GM18867 (cell line): ENCODE results near the gene CDK6.
"Not testable (repeated sequence)": the region's sequence is repeated elsewhere in the genome, so short reads cannot be mapped to it uniquely, and the experiment has no call there.

Source experiments
- ATAC-seq: cut with Tn5 transposase; IDR thresholded peaks from one replicate; pipeline ENCODE4 v1.9.1; 2021; ENCODE audit warnings: mild to moderate bottlenecking, moderate library complexity; ENCODE audit not compliant: unreplicated experiment

CDK6 gene

DNA sequence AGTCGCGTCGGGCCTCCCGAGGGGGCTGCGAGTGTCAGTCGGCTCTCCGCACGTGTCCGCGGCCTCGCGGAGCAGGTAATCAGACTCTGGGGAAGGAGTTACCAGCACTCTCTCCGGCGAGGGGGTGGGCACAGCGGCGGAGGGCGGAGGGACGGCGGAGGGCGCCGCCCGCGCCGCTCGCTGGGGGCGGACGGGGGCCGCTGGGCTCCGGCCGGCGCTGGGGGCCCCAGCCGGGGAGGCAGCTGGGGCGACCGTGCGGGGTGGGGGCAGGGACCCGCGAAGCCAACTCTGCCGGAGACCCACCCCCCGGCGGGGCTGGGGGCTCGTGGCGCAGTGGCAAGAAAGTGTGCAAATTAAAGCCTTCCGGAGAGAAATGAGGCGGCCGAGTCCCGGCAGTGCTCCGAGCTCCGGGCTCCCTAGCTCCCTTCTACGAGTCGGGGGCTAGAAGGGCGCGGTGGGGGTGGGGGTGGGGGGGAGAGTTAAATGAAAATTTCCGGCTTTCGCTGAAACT, at the start of gene CDK6:
CDK6 (minus strand) TSS at position 85 of the 511 bp plus-strand sequence. CDS start 3,250 bp downstream, outside the sequence.
- peak; percentile 47 for ATAC-seq

DNA sequence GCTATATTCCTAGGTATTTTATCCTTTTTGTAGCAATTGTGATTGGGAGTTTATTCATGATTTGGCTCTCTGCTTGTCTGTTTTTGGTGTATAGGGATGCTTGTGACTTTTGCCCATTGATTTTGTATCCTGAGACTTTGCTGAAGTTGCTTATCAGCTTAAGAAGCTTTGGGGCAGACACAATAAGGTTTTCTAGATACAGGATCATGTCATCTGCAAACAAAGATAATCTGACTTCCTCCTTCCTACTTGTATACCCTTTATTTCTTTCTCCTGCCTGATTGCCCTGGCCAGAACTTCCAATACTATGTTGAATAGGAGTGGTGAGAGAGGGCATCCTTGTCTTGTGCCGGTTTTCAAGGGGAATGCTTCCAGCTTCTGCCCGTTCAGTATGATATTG, 49.7 kb upstream of the CDK6 start:
- not testable (repeated sequence) for ATAC-seq

DNA sequence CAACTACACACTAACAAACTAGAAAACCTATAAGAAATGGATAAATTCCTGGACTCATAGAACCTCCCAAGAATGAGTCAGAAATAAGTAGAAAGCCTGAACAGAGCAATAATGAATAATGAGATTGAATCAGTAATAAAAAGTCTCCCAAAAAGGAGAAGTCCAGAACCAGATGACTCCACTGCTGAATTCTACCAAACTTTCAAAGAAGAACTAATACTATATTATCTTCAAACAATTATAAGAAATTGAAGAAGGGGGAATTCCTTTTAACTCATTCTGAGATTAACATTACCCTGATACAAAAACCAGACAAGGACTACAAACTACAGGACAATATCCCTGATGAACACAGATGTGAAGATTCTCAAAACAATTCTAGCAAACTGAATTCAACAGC, 47.8 kb upstream of the CDK6 start:
- ATAC-seq = no peak

DNA sequence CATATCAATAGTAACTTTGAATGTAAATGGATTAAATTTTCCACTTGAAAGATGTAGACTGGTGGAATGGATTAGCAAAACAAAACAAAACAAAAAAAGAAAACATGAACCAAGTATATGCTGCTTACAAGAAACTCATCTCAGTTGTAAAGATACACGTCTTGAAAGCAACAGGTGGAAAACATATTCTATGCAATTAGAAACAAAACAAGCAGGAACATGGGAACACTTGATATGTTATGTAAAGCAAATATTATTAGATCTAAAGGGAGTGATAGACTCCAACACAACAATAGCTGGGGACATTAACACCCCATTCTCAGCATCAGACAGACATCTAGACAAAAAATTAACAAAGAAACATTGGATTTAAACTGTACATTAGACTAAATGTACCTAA, 46.4 kb upstream of the CDK6 start:
- no peak for ATAC-seq

DNA sequence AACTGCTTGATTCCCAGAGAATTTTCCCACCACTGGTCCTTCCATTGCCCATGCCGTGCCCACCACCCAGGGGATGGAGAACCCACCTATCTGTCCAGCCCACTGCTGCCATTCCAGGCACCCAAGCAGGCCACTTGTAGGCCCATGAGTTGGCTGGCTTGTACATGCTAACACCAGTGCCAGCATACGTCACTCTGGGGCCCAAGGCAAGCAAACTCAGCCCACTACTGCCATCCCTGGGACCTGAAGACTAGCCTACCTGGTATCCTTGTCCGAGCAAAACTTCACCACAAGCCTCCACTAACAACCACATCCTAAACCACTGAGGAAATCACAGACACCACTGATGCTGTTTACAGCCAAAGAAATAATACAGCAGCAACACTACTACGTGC, 44.7 kb upstream of the CDK6 start:
- no peak for ATAC-seq

DNA sequence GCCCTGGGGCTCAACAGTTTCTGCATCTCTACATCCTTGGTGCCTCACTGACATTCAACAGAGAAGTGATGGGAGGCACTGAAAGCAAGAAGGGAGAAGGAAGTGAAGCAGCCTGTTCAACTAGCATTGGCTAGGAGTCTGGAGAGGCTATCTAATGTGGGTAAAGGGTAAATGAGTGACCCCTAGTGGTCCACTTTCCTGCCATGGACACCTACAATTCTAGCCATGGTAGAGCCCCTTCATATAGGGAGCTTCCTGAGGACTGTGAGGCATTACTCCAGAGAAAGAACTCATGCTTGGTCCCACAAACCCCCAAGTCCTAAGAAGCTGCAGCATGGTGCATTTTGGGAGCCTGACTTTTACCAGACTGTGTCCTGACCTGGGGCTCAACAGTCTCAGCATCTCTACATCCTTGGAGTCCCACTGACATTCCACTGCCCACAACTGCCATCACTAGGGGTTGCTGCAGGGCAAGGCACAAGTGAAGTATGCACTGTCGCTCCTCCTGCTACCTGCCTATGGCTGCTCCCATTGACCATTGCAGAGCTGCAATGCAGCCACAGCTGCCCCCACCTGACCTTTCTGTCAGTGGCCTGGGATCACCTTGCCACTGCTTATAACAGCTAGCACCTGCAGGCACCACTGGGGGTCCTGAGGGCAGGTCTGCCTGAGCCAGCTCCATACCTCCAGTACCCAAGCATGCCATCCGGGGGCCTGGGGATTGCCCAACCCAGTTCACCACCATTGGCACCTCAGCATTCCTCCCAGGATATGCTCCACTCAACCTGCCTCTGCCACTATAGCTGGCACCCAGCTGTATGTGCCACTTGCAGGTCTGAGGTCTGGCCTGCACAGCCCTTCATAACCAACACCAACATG, 44.1 kb upstream of the CDK6 start:
- peak; percentile 75 for ATAC-seq

DNA sequence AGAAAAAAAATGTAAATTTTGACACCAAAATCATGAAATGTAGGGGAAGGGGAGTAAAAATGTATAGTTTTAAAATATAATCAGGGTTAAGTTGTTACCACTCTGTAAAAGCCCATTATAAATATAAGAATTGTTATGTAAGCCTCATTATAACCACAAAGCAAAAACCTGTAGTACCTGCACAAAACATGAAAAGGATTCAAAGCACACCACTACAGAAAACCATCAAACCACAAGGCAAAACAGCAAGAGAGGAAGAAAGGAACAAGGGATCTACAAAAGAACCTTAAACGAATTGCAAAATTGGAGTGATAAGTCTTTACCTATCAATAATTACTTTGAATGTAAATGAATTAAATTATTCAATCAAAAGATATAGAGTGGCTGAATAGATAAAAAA, 41.0 kb upstream of the CDK6 start:
- no peak for ATAC-seq

DNA sequence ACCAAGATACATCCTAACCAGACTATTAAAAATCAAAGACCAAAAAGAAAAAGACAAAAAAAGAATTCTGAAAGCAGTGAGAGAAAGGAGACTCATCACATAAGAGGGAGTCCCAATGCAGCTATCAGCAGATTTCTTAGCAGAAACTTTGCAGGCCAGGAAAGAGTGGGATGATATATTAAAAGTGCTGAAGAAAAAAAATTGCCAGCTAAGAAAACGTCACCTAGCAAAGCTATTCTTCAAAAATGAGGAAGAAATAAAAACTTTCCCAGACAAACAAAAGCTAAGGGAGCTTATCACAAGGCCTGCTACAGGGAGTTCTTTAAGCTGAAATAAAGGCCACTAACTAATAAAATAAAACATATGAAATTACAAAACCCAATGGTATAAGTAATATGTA, 40.5 kb upstream of the CDK6 start:
- no peak for ATAC-seq

DNA sequence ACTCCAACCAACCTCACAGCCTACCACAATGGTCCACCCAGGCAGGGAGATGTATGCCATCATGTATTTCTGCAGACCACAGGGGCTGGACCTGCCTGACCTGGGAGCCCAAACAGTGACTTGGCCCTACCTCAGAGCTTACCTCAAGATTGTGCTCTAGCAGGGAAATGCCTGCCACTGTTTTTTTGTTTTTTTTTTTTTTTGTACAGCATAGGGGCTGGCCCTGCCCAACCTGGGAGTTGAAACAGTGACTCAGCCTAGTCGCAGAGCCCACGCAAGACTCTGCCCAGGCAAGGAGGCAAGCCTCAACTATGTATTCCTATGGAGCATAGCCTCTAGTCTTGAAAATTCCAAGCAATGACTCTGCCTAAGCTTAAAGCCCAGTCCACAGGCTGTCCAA, 39.3 kb upstream of the CDK6 start:
- ATAC-seq = no peak

DNA sequence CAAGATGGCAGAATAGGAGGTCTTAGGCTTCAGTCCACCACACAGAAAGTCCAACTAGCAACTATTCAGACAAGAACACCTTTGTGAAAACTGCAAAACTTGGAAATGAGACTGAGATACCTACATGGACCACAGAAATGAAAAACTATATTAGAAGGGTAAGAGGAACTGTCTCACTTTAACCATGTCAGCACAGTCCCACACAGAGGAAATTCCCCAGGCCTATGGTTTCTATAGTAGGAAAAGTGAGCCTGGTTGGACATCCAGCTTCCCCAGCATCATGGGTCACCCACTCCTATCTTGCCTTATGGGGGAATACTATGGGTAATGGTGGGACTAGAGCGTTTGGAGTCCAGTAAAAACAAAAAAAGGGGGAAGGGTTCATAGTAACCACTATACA, 38.8 kb upstream of the CDK6 start:
- no peak for ATAC-seq

DNA sequence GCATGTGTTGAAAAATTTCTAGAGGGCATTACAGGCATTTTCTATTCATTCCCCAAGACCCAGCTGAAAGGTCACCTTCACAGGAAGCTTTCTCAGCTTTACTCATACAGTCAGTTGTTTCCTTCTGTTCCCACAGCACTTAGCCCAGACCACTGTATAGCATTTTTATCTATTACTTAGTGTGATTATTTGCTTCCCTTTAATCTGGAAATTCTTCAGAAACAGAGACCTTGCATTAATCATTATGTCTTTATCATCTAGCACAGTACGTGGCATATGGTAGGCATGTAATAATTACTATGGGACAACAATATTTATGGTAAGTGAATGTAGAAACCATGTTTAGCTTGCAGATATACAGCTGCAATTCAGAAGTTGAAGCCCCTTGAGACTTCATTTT, 38.2 kb upstream of the CDK6 start:
- ATAC-seq = no peak

DNA sequence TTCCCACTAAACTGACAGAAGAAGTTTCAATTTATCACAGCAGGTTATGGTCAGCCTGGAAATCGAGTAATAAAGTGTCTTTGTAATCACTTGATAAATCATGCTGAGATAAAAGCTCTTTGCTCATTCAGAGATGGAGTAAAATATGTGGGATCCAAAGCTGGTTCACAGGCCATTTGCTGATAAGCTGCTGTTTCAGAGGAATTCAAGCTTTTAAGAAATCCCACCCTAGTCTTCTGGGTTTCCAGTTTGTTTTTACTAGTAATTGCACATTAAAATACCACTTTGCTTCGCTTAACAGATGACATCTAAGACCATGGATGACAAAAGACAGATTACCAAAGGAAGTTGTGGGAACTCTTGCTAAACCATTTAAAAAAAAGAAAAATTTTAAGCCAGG, 37.4 kb upstream of the CDK6 start:
- ATAC-seq = no peak

DNA sequence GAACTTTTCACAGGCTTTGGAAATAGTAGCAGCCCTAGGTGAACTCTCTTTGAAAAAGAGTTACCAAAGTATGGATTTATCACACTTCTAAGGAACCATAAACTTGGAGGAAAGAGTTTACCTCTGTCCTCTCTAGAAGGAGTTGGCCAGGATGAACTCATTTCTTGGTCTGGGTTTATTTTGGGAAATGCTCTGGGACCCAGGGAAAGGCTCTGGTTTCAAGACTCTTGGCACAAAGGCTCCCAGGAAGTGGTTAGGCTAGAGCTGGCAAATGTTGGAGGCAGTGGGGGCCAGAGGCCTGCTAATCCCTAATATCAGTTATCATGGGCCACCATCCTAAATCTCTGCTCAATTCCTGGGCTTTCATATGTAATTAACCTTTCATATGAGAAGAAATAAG, 36.3 kb upstream of the CDK6 start:
- no peak for ATAC-seq

DNA sequence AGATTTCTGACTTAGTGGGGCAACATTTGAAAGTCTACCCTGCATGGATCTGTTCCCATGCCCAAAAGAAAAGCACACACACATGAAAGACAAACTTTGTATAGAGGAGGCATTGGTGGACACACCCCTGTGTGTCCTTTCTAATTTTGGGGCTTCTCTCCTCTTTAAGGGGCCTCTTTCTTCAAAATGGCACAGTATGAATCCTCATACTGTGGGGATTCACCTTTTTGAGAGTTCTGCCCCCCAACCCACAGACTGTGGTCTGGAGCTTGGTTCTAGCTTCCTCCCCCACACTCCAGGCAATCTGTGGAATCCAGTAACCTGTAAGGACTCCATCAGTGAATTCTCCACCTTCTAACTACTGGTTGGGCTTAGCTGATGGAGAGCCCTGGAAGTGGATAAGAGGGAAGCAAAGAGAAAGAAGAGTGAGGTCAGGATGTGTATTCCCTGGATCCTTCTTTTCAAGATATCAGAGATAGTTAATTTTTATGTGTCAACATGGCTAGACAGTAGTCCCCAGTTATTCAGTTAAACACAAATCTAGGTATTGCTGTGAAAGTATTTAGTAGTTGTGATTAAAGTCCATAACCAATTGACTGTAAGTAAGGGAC, 32.4 kb upstream of the CDK6 start:
- no peak for ATAC-seq

DNA sequence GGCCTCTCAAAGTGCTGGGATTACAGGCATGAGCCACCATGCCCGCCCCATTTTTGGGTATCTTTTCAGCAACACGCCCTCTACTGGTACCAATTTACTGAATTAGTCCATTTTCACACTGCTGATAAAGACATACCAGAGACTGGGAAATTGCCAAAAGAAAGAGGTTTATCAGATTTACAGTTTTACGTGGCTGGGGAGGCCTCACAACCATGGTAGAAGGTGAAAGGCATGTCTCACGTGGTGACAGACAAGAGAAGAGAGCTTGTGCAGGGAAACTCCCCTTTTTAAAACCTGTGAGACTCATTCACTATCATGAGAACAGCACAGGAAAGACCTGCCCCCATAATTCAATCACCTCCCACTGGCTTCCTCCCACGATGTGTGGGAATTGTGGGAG, 27.8 kb upstream of the CDK6 start:
- not testable (repeated sequence) for ATAC-seq

DNA sequence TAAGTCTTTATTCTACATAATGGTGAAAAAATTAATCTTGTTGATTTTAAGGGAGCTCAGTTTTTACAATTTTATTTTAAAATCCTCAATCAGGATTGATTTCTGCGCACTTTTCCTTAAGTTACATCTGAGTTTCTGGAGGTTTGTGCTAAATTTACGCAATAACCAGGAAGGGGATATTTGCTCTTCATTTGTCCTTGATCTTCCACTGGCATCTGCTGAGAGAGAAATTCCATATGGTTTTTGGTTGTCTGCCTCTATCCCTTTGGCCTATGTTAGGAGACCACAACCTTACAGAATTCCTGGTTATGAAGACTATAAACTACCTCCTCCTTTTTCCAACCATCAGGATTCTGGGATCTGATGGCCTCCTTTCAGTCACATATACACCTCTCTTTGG, 20.1 kb upstream of the CDK6 start:
- ATAC-seq = no peak

DNA sequence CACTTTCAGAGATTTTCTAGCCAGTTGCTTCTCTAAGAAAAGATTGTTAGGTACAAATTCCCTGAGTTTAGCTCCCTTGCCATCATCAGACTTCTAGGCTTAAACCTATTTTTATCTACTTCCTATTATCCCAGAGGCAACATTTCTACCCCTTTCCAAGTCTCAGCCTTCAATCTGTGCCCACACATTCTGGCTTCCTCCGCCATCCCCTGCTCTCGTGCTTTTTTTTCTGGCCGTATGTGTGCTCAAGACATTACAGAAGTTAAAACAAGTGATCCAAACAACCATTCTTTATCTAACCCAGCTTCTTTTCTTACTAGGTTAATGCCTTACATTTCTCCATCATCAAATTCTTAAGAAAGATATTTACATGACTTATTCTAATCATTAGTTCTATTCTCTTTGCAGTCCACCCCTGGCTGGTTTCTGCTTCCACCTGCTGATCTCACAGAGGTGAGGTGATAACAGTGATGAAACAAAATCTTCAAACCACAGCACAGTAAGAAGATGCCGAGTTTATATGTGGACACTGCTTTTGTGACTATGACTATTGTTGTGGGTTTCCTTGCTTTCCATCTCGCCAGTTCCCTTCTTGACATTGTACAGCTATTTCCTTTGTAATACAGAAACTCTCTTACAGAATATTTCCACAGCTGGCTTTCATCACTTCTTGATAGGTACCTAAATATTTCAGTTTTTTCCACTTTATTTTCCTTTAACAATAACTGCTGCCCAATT, 18.3 kb upstream of the CDK6 start:
- peak; percentile 74 for ATAC-seq

DNA sequence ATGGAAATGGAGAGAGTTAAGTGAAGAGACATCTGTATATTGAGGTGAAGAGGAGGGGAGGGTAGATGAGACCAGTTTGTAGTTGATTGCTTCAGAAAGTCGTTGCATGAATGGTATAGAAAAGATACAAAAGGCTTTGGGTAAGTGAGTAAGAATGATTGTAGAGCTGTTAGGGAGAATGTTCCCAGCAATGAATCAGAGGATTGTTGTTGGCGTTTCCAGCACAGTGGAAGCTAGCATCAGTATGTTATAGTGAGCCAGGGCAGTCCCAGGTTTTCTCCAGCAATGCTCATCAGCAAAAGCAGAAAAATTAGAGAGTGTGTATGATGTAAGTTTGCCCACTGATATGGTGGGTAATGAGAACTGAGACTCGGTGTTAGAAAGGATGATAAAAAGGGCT, 15.4 kb upstream of the CDK6 start:
- no peak for ATAC-seq

DNA sequence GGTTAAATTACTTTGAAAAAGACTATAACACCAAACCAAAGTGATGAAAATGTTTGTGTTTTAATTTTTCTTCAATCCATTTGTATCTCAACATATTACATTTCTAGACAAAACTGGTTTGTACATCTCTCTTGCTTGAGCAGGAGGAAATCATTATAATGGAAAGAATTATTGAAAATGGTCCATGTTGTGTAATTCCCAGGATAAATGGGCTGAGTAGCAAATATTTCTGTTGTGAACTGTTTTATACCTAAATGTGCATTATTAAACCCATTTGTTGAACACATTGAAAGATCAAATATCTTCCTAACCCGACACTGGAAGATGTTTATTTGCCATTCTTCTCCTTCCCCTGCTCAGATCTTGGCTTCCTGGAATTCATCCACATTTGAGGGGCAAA, 14.1 kb upstream of the CDK6 start:
- ATAC-seq = no peak

DNA sequence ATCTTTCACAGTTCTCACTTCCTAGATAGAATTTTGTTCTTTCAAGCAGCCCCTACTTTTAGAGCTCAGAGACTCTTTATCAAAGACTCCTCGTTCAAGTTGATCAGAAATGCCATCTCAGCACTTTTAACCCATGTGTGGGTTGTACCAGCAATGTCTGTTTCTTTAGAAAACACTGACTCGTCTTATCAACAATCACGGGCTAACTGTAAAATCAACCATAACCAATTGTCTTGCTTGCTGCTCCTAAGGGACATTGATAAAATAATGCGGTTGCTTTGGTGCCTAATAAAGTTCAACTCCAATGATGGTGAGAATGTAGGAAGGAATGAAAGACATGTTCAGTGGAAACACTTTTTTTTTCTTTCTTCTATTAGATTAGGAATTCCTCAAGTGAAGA, 12.9 kb upstream of the CDK6 start:
- no peak for ATAC-seq

DNA sequence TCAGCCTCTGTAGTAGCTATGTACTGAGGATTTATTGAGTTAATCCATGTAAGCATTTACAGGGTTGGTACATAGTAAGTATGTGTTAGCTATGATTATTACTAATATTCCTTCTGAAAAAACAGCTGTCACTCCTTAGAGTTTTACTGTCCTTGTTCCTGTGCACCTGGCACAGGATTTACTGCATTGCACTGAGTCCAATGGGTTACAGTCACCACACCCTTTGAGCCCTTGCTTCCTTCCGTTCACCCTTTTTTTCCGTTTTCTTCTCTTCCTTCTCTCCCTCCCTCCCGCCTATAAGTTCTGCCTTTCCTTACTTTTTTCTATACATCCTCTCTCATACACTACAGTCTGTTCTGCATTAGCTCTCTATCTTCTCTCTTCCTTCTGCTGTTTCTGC, 12.5 kb upstream of the CDK6 start:
- ATAC-seq = no peak

DNA sequence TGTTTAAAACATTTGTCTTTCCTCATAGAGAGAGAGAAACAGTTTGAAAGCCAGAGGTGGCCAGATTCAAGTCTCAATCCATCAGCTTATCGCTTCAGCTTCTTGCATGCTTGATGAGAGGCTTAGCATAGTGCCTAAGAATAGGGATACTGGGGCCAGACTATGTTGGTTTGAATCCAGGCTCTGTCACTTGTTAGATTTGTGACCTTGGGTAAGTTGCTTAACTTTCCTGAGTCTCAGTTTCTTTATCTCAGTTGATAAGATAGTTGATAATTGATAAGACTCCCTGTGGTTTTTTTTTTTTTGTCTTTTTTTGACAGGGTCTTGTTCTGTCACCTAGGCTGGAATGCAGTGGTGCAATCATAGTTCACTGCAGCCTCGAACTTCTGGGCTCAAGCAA, 12.1 kb upstream of the CDK6 start:
- ATAC-seq = no peak
